ENCODE data around the gene C2orf42.
"Not testable (repeated sequence)": the region's sequence is repeated elsewhere in the genome, so short reads cannot be mapped to it uniquely, and the experiment has no call there.

Gene C2orf42

GRCh38 chr2:70190418-70191243, at the start of gene C2orf42:
TSS of gene C2orf42 (minus strand) at chr2:70191019. CDS start at chr2:70181985, 9,034 bp downstream.
- DNase-seq, result peak; percentile 92 to 99 (median 96)

GRCh38 chr2:70240599-70240998, 49.8 kb upstream of the C2orf42 start:
- DNase-seq, result no peak

GRCh38 chr2:70233926-70234325, 43.1 kb upstream of the C2orf42 start:
- no peak for DNase-seq

- no peak for DNase-seq
These were observed 36.0 kb upstream of the C2orf42 start for GRCh38 chr2:70226781-70227180.

GRCh38 chr2:70223305-70223704, 32.5 kb upstream of the C2orf42 start:
- not testable (repeated sequence) for DNase-seq

GRCh38 chr2:70214953-70215549, 24.2 kb upstream of the C2orf42 start:
- no peak for DNase-seq

- DNase-seq, result no peak
These were observed 23.5 kb upstream of the C2orf42 start for GRCh38 chr2:70214365-70214764.

GRCh38 chr2:70212298-70212932, 21.6 kb upstream of the C2orf42 start:
- no peak for DNase-seq

- DNase-seq, result no peak
These were observed 20.8 kb upstream of the C2orf42 start for GRCh38 chr2:70211595-70211994.

- no peak for DNase-seq
These were observed 13.6 kb upstream of the C2orf42 start for GRCh38 chr2:70204452-70204851.

- DNase-seq, result no peak
These were observed 12.3 kb upstream of the C2orf42 start for GRCh38 chr2:70203086-70203485.

GRCh38 chr2:70202236-70202806, 11.5 kb upstream of the C2orf42 start:
- DNase-seq, result no peak

GRCh38 chr2:70201831-70202230, 11.0 kb upstream of the C2orf42 start:
- DNase-seq, result no peak

GRCh38 chr2:70201225-70201768, 10.5 kb upstream of the C2orf42 start:
- no peak for DNase-seq

GRCh38 chr2:70199320-70199864, 8.6 kb upstream of the C2orf42 start:
- no peak for DNase-seq

- DNase-seq, result no peak
These were observed 1.7 kb upstream of the C2orf42 start for GRCh38 chr2:70192516-70192915.

GRCh38 chr2:70191244-70191735, 471 bp upstream of the C2orf42 start:
- no peak for DNase-seq

- DNase-seq, result no peak
These were observed 2.4 kb downstream of the C2orf42 start for GRCh38 chr2:70188460-70188859.

GRCh38 chr2:70187170-70187569, 3.6 kb downstream of the C2orf42 start:
- DNase-seq, result not testable (repeated sequence)

- DNase-seq, result no peak
These were observed 8.1 kb downstream of the C2orf42 start for GRCh38 chr2:70182689-70183088.

- DNase-seq, result no peak
These were observed 9.4 kb downstream of the C2orf42 start for GRCh38 chr2:70181363-70181956.

- DNase-seq, result no peak
These were observed 17.3 kb downstream of the C2orf42 start for GRCh38 chr2:70173520-70173919.

Data from stimulated activated naive CD4-positive, alpha-beta T cell (primary cell).